BJ (cell line): ENCODE data around the gene WDR49. TPM values are rescaled to one million over a fixed set of nuclear protein-coding genes. Genes with fewer than 3 reads are reported as not detected.
"Not testable (repeated sequence)": the region's sequence is repeated elsewhere in the genome, so short reads cannot be mapped to it uniquely, and the experiment has no call there.

Experiments used
- CTCF ChIA-PET: fragments of 350-600 bp; formaldehyde crosslinking; extraction: SDS; loops from one replicate; lab custom pipeline; 2021; ENCODE audit warnings: antibody characterized with exemption, inconsistent platforms; lab: Yijun Ruan, JAX
- POLR2A ChIA-PET: fragments of 300-600 bp; sonication (Branson Sonifier 250); formaldehyde crosslinking; extraction: SDS; loops from one replicate; lab custom pipeline; 2021; ENCODE audit warnings: antibody characterized with exemption; lab: Charles Lee
- DNase-seq: peaks from one replicate; pipeline ENCODE4 v3.0.0-alpha.2; 2011; ENCODE audit warnings: low read depth
- H3K27me3 ChIP-seq: 2 replicates; pipeline ENCODE4 v1.6.0; 2011; ENCODE audit warnings: low read length; ENCODE audit not compliant: control insufficient read depth, insufficient read depth
- H3K36me3 ChIP-seq: 2 replicates; pipeline ENCODE4 v1.5.1; 2011; ENCODE audit warnings: low read length; ENCODE audit not compliant: control insufficient read depth, insufficient read depth
- H3K4me3 ChIP-seq: 2 replicates; pipeline ENCODE4 v1.5.1; 2011; ENCODE audit warnings: low read depth, mild to moderate bottlenecking, control low read depth, low read length
- polyA plus RNA-seq: library from polyadenylated mRNA; depleted of rRNA; stranded (reverse); fragments of >200 nt; gene quantifications from 2 replicates; pipeline ENCODE4 v1.2.3, GENCODE V29; 2011
- TF ChIP-seq, protein P1 (sequence below): IDR thresholded peaks from 2 replicates; pipeline ENCODE4 v1.5.1; 2011; ENCODE audit warnings: low read depth, mild to moderate bottlenecking, control low read depth, inconsistent platforms, low read length, moderate library complexity; ENCODE audit not compliant: insufficient read depth

The WDR49 gene
- polyA plus RNA-seq, 1 experiment: not detected

DNA sequence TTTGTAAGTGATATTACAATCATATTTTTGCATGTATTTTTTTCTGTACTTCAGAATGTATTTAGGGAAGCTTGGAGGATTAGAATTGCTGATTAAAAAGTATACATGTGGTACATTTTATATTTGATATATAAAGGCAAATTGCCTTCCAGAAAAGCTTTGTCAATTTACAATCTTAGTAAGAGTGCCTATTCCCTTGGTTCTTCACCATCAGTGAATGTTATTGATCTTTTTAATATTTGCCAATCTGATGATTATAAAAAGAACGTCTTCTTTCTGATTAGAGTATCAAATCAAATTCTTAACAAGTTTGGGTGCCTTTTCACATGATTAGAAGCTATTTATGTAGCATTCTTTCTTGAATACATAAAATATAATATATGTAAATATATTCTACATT lies 9.1 kb downstream of the WDR49 start:
- ChIA-PET CTCF (interaction anchor here (0.7 kb wide), 1 partner anchor 48 kb away, joined by 3 read pairs; no protein-coding TSS in a partner anchor), POLR2A (no interaction called here)
- no peaks in the 10 kb centered on the region for H3K36me3 ChIP-seq
- no peak overlapping the region for H3K4me3 ChIP-seq
- TF ChIP-seq, protein P1, sequence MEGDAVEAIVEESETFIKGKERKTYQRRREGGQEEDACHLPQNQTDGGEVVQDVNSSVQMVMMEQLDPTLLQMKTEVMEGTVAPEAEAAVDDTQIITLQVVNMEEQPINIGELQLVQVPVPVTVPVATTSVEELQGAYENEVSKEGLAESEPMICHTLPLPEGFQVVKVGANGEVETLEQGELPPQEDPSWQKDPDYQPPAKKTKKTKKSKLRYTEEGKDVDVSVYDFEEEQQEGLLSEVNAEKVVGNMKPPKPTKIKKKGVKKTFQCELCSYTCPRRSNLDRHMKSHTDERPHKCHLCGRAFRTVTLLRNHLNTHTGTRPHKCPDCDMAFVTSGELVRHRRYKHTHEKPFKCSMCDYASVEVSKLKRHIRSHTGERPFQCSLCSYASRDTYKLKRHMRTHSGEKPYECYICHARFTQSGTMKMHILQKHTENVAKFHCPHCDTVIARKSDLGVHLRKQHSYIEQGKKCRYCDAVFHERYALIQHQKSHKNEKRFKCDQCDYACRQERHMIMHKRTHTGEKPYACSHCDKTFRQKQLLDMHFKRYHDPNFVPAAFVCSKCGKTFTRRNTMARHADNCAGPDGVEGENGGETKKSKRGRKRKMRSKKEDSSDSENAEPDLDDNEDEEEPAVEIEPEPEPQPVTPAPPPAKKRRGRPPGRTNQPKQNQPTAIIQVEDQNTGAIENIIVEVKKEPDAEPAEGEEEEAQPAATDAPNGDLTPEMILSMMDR: no peak
- H3K27me3 ChIP-seq: no peaks in the 10 kb centered on the region
- DNase-seq: no peak

DNA sequence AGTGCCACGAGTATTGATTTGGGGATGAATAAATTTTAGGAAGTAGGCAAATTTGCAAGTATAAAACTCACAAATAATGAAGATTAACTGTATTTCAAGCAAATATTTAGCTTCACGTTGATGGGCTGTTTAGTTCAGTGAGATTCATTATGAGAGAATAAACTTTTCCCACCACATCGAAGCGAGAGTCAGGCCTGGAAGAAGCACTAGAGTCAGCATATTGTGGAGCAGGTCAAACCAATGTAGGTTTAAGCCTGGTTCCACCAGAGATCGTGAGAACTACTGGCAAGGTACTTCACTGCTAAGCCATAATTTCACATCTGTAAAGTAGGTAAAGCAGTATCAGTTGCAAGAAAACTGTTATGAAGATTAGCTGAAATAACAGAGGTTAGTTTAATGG lies 22.3 kb downstream of the WDR49 start:
- CTCF ChIA-PET: no interaction called here
- TF ChIP-seq, protein P1: no peak
- H3K36me3 ChIP-seq: no peaks in the 10 kb centered on the region
- POLR2A ChIA-PET: no interaction called here
- no peak overlapping the region for H3K4me3 ChIP-seq
- DNase-seq: no peak
- no peaks in the 10 kb centered on the region for H3K27me3 ChIP-seq

DNA sequence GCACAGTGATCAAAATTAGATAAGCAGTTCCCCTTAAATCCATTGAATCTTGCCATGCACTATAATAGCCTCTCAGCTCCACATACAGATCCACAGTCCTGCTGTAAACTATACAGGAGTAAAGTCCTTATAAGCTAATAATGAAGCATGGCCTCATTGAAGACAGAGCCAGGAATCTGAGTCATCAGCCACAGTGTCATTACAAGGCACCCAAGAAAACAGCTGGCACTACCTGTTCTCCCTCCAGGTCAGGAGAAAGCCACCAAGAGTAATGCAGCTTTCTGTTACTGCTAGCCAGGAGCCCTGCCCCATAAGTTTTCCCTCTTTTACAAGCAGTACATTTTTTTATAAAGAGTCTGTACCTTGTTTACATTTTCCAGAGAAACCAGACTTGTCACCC lies 27.3 kb downstream of the WDR49 start:
- no peak overlapping the region for H3K4me3 ChIP-seq
- DNase-seq: no peak
- POLR2A ChIA-PET: no interaction called here
- no peaks in the 10 kb centered on the region for H3K36me3 ChIP-seq
- TF ChIP-seq, protein P1: no peak
- no peaks in the 10 kb centered on the region for H3K27me3 ChIP-seq
- CTCF ChIA-PET: no interaction called here

DNA sequence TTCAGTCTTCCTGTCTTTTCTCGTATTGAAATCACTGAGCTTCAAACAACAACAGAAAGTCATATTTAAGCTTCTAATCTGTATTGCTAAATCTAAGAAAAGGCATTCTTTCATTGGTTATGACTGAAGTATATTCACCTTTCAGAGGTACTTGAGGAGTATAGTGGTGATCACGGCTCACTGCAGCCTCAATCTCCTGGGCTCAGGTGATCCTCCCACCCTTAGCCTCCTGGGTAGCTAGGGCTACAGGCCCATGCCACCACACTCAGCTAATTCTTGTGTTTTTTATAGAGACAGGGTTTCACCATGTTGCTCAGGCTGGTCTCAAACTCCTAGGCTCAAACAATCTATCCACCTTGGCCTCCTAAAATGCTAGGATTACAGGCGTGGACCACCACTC lies 38.7 kb downstream of the WDR49 start:
- POLR2A ChIA-PET: no interaction called here
- CTCF ChIA-PET: interaction anchor here (0.7 kb wide), 1 partner anchor 80 kb away, joined by 3 read pairs; no protein-coding TSS in a partner anchor
- DNase-seq: no peak
- no peaks in the 10 kb centered on the region for H3K27me3 ChIP-seq
- TF ChIP-seq, protein P1: no peak
- H3K4me3 ChIP-seq: no peak overlapping the region
- H3K36me3 ChIP-seq: no peaks in the 10 kb centered on the region

DNA sequence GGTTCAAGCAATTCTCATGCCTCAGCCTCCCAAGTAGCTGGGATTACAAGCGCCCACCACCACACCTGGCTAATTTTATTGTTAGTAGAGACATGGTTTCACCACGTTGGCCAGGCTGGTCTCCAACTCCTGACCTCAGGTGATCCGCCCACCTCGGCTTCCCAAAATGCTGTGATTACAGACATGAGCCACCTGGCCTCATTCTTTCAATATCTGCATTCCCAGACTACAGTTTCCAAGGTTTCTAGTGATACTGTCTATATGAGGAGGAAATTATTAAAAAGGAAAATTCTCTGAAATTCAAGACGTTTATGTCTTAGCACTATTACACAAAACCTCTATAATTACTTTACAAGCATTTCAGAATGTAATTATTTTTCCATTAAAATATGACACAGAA lies 39.5 kb downstream of the WDR49 start:
- POLR2A ChIA-PET: not testable (repeated sequence)

DNA sequence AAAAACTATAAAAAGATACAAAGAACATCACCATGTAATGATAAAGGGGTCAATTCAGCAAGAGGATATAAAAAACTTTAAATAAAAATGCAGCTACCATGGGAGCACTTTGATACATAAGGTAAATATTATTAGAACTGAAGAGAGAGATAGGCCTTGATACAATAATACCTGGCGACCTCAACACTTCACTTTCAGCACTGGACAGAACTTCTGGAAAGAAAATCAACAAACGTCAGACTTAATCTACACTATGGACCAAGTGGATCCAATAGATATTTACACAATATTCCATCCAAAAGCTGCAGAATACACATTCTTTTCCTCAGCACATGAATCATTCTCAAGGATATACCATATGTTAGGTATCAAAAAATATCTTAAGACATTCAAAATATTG lies 42.0 kb downstream of the WDR49 start:
- Histone ChIP-seq H3K27me3 (no peaks in the 10 kb centered on the region), H3K36me3 (no peaks in the 10 kb centered on the region), H3K4me3 (no peak overlapping the region)
- POLR2A ChIA-PET: no interaction called here
- no peak for DNase-seq
- TF ChIP-seq, protein P1: no peak
- CTCF ChIA-PET: no interaction called here

More for the DNA sequence above, 39.5 kb downstream of the WDR49 start:
- H3K27me3 ChIP-seq, H3K36me3 ChIP-seq, H3K4me3 ChIP-seq, DNase-seq, CTCF ChIA-PET: not testable (repeated sequence)
